HCT116 (cell line): ENCODE data around the gene CNN3. TPM values are rescaled to one million over a fixed set of nuclear protein-coding genes. Genes with fewer than 3 reads are reported as not detected.

Source experiments
- ATAC-seq: fragments of 200-7000 bp; cut with Tn5 transposase; 2 replicates; pipeline ENCODE4 v1.9.1; 2020; ENCODE audit warnings: mild to moderate bottlenecking, moderate library complexity
- BruUV-seq: library from RNA; stranded (reverse); fragments of 400-500 nt; replicated peaks from 2 replicates; lab custom pipeline; 2021; lab: Mats Ljungman, UMichigan
- CTCF ChIA-PET: fragments of 300-600 bp; sonication (Branson Sonifier 250); formaldehyde crosslinking; loops from one replicate; lab custom pipeline; 2021; ENCODE audit warnings: antibody characterized with exemption; lab: Charles Lee
- POLR2A ChIA-PET: fragments of 300-600, 350-600 bp; sonication (Branson Sonifier 250); formaldehyde crosslinking; loops from one replicate; lab custom pipeline; 2021; ENCODE audit warnings: antibody characterized with exemption; lab: Charles Lee
- RAD21 ChIA-PET, 2 experiments: fragments of 300-600 bp; sonication (Branson Sonifier 250); formaldehyde crosslinking; loops; one replicate each; lab custom pipeline; 2023; ENCODE audit warnings: low total read pairs in 2 of 2; ENCODE audit not compliant: uncharacterized antibody in 2 of 2, unreplicated experiment in 2 of 2, low non-redundant PET in 1 of 2; lab: Charles Lee
- DNase-seq: peaks from one replicate; pipeline ENCODE4 v3.0.0-alpha.2; 2010; ENCODE audit warnings: low read depth, low spot score
- H2AFZ ChIP-seq: fragments of 200-600 bp; shearing (Covaris generic), sonication (generic); 2 replicates; pipeline ENCODE4 v1.6.1; 2017; ENCODE audit warnings: low read depth, mixed run types, mixed read lengths, antibody characterized with exemption, low read length; ENCODE audit not compliant: poor library complexity, severe bottlenecking
- H3K27ac ChIP-seq: 2 replicates; pipeline ENCODE4 v1.5.1; 2012; ENCODE audit warnings: low read depth, low read length
- H3K27me3 ChIP-seq: fragments of 200-600 bp; sonication (generic); 2 replicates; pipeline ENCODE4 v1.6.1; 2016; ENCODE audit warnings: mixed run types, low read length, mixed read lengths; ENCODE audit not compliant: insufficient read depth
- H3K36me3 ChIP-seq, 2 experiments: fragments of 200-500 bp in 1 of 2; fragments of 200-600 bp in 1 of 2; sonication (Bioruptor generic) in 1 of 2; sonication (generic) in 1 of 2; 2 replicates each; pipeline versions ENCODE4 v1.5.1 to v1.6.1; 2014 to 2016; ENCODE audit warnings: low read length in 2 of 2, inconsistent platforms in 1 of 2, mixed read lengths in 1 of 2, mixed run types in 1 of 2; ENCODE audit not compliant: insufficient read depth in 2 of 2, control insufficient read depth in 1 of 2
- H3K4me1 ChIP-seq, 2 experiments: fragments of 200-600 bp in 1 of 2; sonication (generic) in 1 of 2; 2 replicates each; pipeline versions ENCODE4 v1.5.1 to v1.6.1; 2012 to 2017; ENCODE audit warnings: low read length in 2 of 2, inconsistent platforms in 1 of 2, mild to moderate bottlenecking in 1 of 2, mixed read lengths in 1 of 2, mixed run types in 1 of 2, moderate library complexity in 1 of 2; ENCODE audit not compliant: insufficient read depth in 2 of 2, control insufficient read depth in 1 of 2
- H3K4me2 ChIP-seq: fragments of 200-600 bp; sonication (generic); 2 replicates; pipeline ENCODE4 v1.6.1; 2017; ENCODE audit warnings: mixed run types, low read length, mixed read lengths
- H3K4me3 ChIP-seq, 2 experiments: fragments of 200-600 bp in 1 of 2; sonication (generic) in 1 of 2; replicated peaks in 1 of 2; 2 replicates each; pipeline ENCODE4 v1.5.1; 2011 to 2016; ENCODE audit warnings: low read length in 2 of 2, control low read depth in 1 of 2, low read depth in 1 of 2, mild to moderate bottlenecking in 1 of 2, mixed read lengths in 1 of 2, mixed run types in 1 of 2
- H3K79me2 ChIP-seq: fragments of 200-600 bp; sonication (generic); 2 replicates; pipeline ENCODE4 v1.6.1; 2017; ENCODE audit warnings: mild to moderate bottlenecking, mixed run types, low read length, moderate library complexity, mixed read lengths; ENCODE audit not compliant: insufficient read depth
- H3K9ac ChIP-seq: fragments of 200-600 bp; sonication (generic); 2 replicates; pipeline ENCODE4 v1.6.1; 2016; ENCODE audit warnings: low read length, mixed read lengths
- H3K9me2 ChIP-seq: fragments of 200-600 bp; sonication (generic), shearing (Covaris generic); 2 replicates; pipeline ENCODE4 v1.6.1; 2017; ENCODE audit warnings: mixed run types, mild to moderate bottlenecking, moderate library complexity; ENCODE audit not compliant: insufficient read depth
- H3K9me3 ChIP-seq, 2 experiments: fragments of 200-500 bp in 1 of 2; fragments of 200-600 bp in 1 of 2; sonication (Bioruptor generic) in 1 of 2; sonication (generic) in 1 of 2; 2 replicates each; pipeline ENCODE4 v1.6.1; 2014 to 2017; ENCODE audit warnings: low read length in 2 of 2, mixed read lengths in 2 of 2, inconsistent platforms in 1 of 2, low read depth in 1 of 2, mild to moderate bottlenecking in 1 of 2, mixed run types in 1 of 2, moderate library complexity in 1 of 2; ENCODE audit not compliant: control insufficient read depth in 1 of 2, insufficient read depth in 1 of 2
- H4K20me1 ChIP-seq: fragments of 200-600 bp; sonication (generic), shearing (Covaris generic); 2 replicates; pipeline ENCODE4 v1.6.1; 2017; ENCODE audit warnings: mixed run types, mild to moderate bottlenecking, moderate library complexity; ENCODE audit not compliant: insufficient read depth
- CBX3 ChIP-seq: IDR thresholded peaks from 2 replicates; pipeline ENCODE4 v1.6.1; 2012; ENCODE audit warnings: low read depth
- FOSL1 ChIP-seq: IDR thresholded peaks from 2 replicates; pipeline ENCODE4 v1.6.1; 2012; ENCODE audit warnings: low read depth
- JUND ChIP-seq: IDR thresholded peaks from 2 replicates; pipeline ENCODE4 v1.6.1; 2012
- SIN3A ChIP-seq: IDR thresholded peaks from 2 replicates; pipeline ENCODE4 v1.6.1; 2012; ENCODE audit warnings: low read depth
- SP1 ChIP-seq: IDR thresholded peaks from 2 replicates; pipeline ENCODE4 v1.6.1; 2012; ENCODE audit warnings: low read depth
- SRF ChIP-seq: IDR thresholded peaks from 2 replicates; pipeline ENCODE4 v1.6.1; 2012; ENCODE audit warnings: low read depth
- YY1 ChIP-seq: IDR thresholded peaks from 2 replicates; pipeline ENCODE4 v1.6.1; 2011; ENCODE audit warnings: low read length, low read depth, moderate library complexity, mild to moderate bottlenecking; ENCODE audit not compliant: insufficient replicate concordance; ENCODE audit errors: extremely low read depth
- ZNF274 ChIP-seq: fragments of 200-500 bp; sonication (Bioruptor generic); IDR thresholded peaks from 2 replicates; pipeline ENCODE4 v1.6.1; 2014; ENCODE audit warnings: mild to moderate bottlenecking, low read depth, low read length, inconsistent platforms
- intact Hi-C: fragments of 100-400 bp; cut with micrococcal nuclease; formaldehyde crosslinking; loops from 2 replicates; pipeline ENCODE4 v1.10.0; 2022
- total RNA-seq: library from RNA; stranded (reverse); gene quantifications from one replicate; pipeline ENCODE4 v1.2.1, GENCODE V29; 2021; ENCODE audit not compliant: unreplicated experiment
- TF ChIP-seq, protein P1 (sequence below): IDR thresholded peaks from 2 replicates; pipeline ENCODE4 v1.6.1; 2011; ENCODE audit warnings: mild to moderate bottlenecking, low read length, moderate library complexity; ENCODE audit not compliant: insufficient replicate concordance; ENCODE audit errors: extremely low read depth
- TF ChIP-seq, protein P2 (sequence below), 3 experiments: fragments of 200-600 bp in 1 of 3; sonication (generic) in 1 of 3; IDR thresholded peaks in 2 of 3; conservative IDR thresholded peaks in 1 of 3; 2 replicates each; pipeline ENCODE4 v1.5.1; 2012 to 2017; ENCODE audit warnings: low read depth in 2 of 3, low read length in 2 of 3, antibody characterized with exemption in 1 of 3, borderline replicate concordance in 1 of 3, control low read depth in 1 of 3, mild to moderate bottlenecking in 1 of 3, mixed read lengths in 1 of 3, mixed run types in 1 of 3, moderate library complexity in 1 of 3; ENCODE audit not compliant: insufficient read depth in 1 of 3
- TF ChIP-seq, protein P3 (sequence below): IDR thresholded peaks from 2 replicates; pipeline ENCODE4 v1.6.1; 2012; ENCODE audit warnings: low read depth

The CNN3 gene
- total RNA-seq, 1 experiment from 2014 or later: 109 TPM

DNA sequence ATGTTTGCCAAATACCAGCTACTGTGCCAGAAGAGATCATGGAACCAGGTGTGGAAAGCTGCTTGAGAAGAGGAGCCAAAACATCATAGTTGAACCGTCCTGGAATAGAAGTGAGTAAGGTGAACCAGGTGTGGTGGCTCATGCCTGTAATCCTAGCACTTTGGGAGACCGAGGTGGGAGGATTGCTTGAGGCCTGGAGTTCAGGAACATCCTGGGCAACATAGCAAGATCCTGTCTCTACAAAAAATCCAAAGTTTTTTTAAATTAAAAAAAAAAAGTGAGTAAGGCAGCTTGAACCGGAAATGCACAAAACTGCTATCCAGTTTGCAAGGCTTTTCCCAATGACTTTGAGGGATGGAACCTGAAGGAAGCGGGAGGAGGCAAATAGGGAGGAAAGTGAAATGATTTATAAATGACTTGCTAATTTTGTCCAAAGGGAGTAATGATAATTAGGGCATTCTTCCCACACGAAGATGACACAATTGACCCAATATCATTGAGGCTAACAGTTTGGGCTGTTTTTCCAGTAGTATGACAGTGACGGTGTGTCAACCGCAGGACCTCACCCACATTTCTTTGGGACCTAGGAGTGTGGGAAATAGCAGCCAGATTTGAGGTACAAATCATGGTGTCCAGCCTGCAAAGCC lies 1.5 kb upstream of the CNN3 start:
- no peak overlapping the region for H3K4me3 ChIP-seq
- intact Hi-C loops: no loop called here
- TF ChIP-seq YY1: no peak
- no peak for TF ChIP-seq JUND
- TF ChIP-seq, protein P1, sequence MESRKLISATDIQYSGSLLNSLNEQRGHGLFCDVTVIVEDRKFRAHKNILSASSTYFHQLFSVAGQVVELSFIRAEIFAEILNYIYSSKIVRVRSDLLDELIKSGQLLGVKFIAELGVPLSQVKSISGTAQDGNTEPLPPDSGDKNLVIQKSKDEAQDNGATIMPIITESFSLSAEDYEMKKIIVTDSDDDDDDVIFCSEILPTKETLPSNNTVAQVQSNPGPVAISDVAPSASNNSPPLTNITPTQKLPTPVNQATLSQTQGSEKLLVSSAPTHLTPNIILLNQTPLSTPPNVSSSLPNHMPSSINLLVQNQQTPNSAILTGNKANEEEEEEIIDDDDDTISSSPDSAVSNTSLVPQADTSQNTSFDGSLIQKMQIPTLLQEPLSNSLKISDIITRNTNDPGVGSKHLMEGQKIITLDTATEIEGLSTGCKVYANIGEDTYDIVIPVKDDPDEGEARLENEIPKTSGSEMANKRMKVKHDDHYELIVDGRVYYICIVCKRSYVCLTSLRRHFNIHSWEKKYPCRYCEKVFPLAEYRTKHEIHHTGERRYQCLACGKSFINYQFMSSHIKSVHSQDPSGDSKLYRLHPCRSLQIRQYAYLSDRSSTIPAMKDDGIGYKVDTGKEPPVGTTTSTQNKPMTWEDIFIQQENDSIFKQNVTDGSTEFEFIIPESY: no peak
- TF ChIP-seq, protein P2, sequence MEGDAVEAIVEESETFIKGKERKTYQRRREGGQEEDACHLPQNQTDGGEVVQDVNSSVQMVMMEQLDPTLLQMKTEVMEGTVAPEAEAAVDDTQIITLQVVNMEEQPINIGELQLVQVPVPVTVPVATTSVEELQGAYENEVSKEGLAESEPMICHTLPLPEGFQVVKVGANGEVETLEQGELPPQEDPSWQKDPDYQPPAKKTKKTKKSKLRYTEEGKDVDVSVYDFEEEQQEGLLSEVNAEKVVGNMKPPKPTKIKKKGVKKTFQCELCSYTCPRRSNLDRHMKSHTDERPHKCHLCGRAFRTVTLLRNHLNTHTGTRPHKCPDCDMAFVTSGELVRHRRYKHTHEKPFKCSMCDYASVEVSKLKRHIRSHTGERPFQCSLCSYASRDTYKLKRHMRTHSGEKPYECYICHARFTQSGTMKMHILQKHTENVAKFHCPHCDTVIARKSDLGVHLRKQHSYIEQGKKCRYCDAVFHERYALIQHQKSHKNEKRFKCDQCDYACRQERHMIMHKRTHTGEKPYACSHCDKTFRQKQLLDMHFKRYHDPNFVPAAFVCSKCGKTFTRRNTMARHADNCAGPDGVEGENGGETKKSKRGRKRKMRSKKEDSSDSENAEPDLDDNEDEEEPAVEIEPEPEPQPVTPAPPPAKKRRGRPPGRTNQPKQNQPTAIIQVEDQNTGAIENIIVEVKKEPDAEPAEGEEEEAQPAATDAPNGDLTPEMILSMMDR (IDR thresholded peaks at IDR 0.05 in 2 of 3, conservative IDR thresholded peaks at IDR 0.05 in 1 of 3; ENCODE audit: borderline replicate concordance in 1 of 3, insufficient read depth in 1 of 3, low read depth in 2 of 3, low read length in 2 of 3): no peak
- TF ChIP-seq SRF: no peak
- no peak for TF ChIP-seq CBX3
- no peak for TF ChIP-seq FOSL1
- TF ChIP-seq SP1: no peak
- TF ChIP-seq, protein P3, sequence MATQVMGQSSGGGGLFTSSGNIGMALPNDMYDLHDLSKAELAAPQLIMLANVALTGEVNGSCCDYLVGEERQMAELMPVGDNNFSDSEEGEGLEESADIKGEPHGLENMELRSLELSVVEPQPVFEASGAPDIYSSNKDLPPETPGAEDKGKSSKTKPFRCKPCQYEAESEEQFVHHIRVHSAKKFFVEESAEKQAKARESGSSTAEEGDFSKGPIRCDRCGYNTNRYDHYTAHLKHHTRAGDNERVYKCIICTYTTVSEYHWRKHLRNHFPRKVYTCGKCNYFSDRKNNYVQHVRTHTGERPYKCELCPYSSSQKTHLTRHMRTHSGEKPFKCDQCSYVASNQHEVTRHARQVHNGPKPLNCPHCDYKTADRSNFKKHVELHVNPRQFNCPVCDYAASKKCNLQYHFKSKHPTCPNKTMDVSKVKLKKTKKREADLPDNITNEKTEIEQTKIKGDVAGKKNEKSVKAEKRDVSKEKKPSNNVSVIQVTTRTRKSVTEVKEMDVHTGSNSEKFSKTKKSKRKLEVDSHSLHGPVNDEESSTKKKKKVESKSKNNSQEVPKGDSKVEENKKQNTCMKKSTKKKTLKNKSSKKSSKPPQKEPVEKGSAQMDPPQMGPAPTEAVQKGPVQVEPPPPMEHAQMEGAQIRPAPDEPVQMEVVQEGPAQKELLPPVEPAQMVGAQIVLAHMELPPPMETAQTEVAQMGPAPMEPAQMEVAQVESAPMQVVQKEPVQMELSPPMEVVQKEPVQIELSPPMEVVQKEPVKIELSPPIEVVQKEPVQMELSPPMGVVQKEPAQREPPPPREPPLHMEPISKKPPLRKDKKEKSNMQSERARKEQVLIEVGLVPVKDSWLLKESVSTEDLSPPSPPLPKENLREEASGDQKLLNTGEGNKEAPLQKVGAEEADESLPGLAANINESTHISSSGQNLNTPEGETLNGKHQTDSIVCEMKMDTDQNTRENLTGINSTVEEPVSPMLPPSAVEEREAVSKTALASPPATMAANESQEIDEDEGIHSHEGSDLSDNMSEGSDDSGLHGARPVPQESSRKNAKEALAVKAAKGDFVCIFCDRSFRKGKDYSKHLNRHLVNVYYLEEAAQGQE: no peak
- no peak for TF ChIP-seq ZNF274
- no peak for TF ChIP-seq SIN3A
- TF ChIP-seq, all 23 proteins: peak for 0
- Histone ChIP-seq H4K20me1 (peaks cover 5% of the 10 kb centered on the region; the same call in 1 of the 2 replicates), H2AFZ (no peak overlapping the region), H3K27ac (no peak overlapping the region), H3K9me2 (no peaks in the 10 kb centered on the region), H3K4me1 (peaks cover 11 to 34% of the 10 kb centered on the region in 2 experiments; a peak in 3 of 4 replicates), H3K36me3 (0 out of 4 replicates have a peak, but pooled peaks cover 0 to 3% of the 10 kb centered on the region in 2 experiments), H3K9me3 (no peaks in the 10 kb centered on the region), H3K27me3 (no peaks in the 10 kb centered on the region), H3K79me2 (peaks cover 32% of the 10 kb centered on the region), H3K4me2 (no peak overlapping the region), H3K9ac (no peak overlapping the region)
- no TSS peak for BruUV-seq
- ChIA-PET CTCF (interaction anchor here (0.6 to 2.5 kb wide), 3 partner anchors 16 to 115 kb away, joined by 3 to 11 read pairs (median 3); no protein-coding TSS in a partner anchor), RAD21 (interaction anchor here in 1 of 2 experiments (0.6 kb wide), 1 partner anchor 113 kb away, joined by 4 read pairs; no protein-coding TSS in a partner anchor), POLR2A (no interaction called here)
- ATAC-seq (no peak), DNase-seq (no peak)
